Activated T-helper 2 cell treated with anti-CD3 and anti-CD28 coated beads, Interferon-gamma antibody, Interleukin-2, Interleukin-4, amounts not matched to agents 10 μg/mL and 5 μg/mL and 100 μg/mL, durations not matched to agents 14 hours and 24 hours and 36 hours (primary cell): ENCODE data around the gene RARG. TPM values are rescaled to one million over a fixed set of nuclear protein-coding genes. Genes with fewer than 3 reads are reported as not detected.
"Not testable (repeated sequence)": the region's sequence is repeated elsewhere in the genome, so short reads cannot be mapped to it uniquely, and the experiment has no call there.

ENCODE experiments used
- DNase-seq: peaks from one replicate; pipeline ENCODE4 v3.0.0; 2021; ENCODE audit warnings: low spot score
- H3K27ac Mint-ChIP-seq: one replicate; pipeline ENCODE4 v1.8.0; 2021; ENCODE audit warnings: mixed read lengths
- H3K27me3 Mint-ChIP-seq: one replicate; pipeline ENCODE4 v1.8.0; 2021; ENCODE audit warnings: low read depth, mixed read lengths
- H3K36me3 Mint-ChIP-seq: one replicate; pipeline ENCODE4 v1.8.0; 2021; ENCODE audit warnings: low read depth, mixed read lengths
- H3K4me1 Mint-ChIP-seq: one replicate; pipeline ENCODE4 v1.8.0; 2021; ENCODE audit warnings: low read depth, mixed read lengths
- H3K4me3 Mint-ChIP-seq: one replicate; pipeline ENCODE4 v1.8.0; 2021; ENCODE audit warnings: low read depth, mild to moderate bottlenecking, moderate library complexity, mixed read lengths
- H3K9me3 Mint-ChIP-seq: one replicate; pipeline ENCODE4 v1.8.0; 2021; ENCODE audit warnings: mixed read lengths
- intact Hi-C: fragments of 100-400 bp; cut with micrococcal nuclease; formaldehyde crosslinking; loops from one replicate; pipeline ENCODE4 v1.15.1; 2023
- total RNA-seq: library from RNA; stranded (reverse); gene quantifications from 2 replicates; pipeline ENCODE4 v1.2.3, GENCODE V29; 2022

The RARG gene
- total RNA-seq, 1 donor from 2014 or later: 38.5 TPM

DNA sequence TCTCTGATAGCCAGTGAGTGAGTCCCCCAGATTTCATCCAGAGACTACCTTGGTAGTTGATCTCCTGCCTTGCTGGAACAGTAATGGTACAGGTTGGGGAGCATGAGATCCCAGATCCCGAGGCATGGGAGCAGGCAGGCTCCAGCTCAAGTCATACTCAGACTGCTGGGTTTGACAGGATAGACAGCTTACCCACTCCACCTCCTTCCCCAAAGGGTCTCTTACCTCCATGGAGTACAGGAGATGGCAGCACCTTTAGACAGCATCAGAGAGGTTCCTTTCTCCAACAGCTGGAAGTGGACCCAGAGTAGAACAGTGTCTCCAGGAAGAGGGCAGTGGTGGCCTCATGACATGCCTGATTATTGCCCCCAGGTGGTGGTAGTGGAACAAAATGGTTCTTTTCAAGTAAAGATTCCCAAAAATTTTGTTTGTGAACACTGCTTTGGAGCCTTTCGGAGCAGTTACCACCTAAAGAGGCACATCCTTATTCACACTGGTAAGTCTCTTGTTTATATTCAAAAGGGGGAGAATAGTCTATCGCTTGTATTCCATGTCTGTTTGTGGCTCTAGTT, 46.3 kb downstream of the RARG start:
- intact Hi-C loops: no loop called here
- H3K9me3 Mint-ChIP-seq: no peaks in the 10 kb centered on the region
- peaks cover 31% of the 10 kb centered on the region for H3K4me1 Mint-ChIP-seq
- no peak overlapping the region for H3K4me3 Mint-ChIP-seq
- no peak overlapping the region for H3K27ac Mint-ChIP-seq
- no peak for DNase-seq
- H3K36me3 Mint-ChIP-seq: peaks cover 88% of the 10 kb centered on the region
- no peaks in the 10 kb centered on the region for H3K27me3 Mint-ChIP-seq

DNA sequence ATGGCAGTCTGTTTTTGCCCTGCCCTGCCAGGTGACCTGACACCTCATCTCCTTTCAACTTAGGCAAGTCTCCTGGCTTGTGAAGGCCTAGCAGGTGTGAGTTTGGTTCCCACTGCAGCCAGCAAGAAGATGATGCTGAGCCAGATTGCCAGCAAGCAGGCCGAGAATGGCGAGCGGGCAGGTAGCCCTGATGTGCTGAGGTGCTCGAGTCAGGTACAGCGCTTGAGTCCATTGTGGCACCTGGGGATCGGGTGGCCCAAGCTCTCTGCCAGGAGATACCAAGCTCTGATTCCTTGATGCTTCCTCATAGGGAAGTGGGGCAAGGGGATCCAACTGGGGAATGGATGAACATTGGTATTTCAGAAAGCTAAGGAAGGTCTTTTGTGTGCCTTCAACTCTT, 47.2 kb downstream of the RARG start:
- intact Hi-C loops: loop anchor here (5.0 kb wide), 1 partner anchor 178 kb away; the partner anchor contains the start of gene EIF4B
- Mint-ChIP-seq H3K4me3 (no peak overlapping the region), H3K27ac (no peak overlapping the region), H3K4me1 (peaks cover 28% of the 10 kb centered on the region), H3K9me3 (no peaks in the 10 kb centered on the region), H3K36me3 (peaks cover 83% of the 10 kb centered on the region), H3K27me3 (no peaks in the 10 kb centered on the region)
- DNase-seq: no peak

DNA sequence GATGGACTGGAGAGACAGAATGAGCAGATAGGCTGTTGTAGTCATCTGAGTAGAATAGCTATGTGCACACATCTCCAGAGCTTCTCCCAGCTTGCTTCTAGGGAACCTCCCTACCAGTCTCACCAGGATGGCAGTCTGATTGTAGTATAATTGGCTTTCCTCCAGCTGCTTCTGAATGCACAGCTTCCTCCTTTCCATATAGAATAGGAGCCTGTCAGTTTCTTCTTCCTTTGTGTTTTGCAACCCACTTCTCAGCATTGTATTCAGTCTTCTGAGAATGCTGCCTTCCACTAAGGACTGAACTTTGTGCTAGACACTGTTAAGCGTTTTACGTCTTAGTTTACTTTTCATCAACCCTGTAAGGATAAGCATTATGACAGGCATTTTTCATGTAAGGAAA, 49.1 kb downstream of the RARG start:
- DNase-seq: no peak
- Mint-ChIP-seq H3K27me3 (no peaks in the 10 kb centered on the region), H3K4me1 (peaks cover 36% of the 10 kb centered on the region), H3K4me3 (peak overlapping the region; percentile 91), H3K36me3 (peaks cover 66% of the 10 kb centered on the region), H3K9me3 (no peaks in the 10 kb centered on the region), H3K27ac (no peak overlapping the region)
- intact Hi-C loops: loop anchor here (5.0 kb wide), 1 partner anchor 176 kb away; the partner anchor contains the start of gene EIF4B

DNA sequence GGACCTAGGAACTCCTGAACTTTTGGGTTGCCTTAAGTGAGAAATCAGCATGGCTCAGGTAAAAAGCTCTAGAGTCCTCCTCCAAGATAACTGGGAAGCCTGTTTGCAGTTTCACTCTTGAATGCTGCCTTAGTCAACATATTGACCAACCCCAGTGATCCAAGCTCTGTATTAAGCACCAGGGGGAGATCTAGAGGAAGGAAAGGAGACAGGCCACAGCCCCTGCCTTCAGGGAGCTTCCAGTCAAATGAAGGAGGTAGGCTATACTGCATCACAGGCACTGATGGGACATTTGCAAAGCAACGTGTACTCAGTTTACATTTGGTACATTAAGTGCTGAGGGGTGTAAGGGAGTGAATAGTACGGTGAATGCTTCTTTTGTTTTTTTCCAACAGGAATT, 50.1 kb downstream of the RARG start:
- no peaks in the 10 kb centered on the region for H3K9me3 Mint-ChIP-seq
- peaks cover 56% of the 10 kb centered on the region for H3K36me3 Mint-ChIP-seq
- intact Hi-C loops: loop anchor here (2.0 to 5.0 kb wide), 2 partner anchors 19 to 175 kb away; partner anchors contain the start of gene EIF4B
- H3K4me3 Mint-ChIP-seq: peak overlapping the region; percentile 91
- H3K4me1 Mint-ChIP-seq: peaks cover 36% of the 10 kb centered on the region
- no peaks in the 10 kb centered on the region for H3K27me3 Mint-ChIP-seq
- peak overlapping the region; percentile 84 for H3K27ac Mint-ChIP-seq
- DNase-seq: no peak

DNA sequence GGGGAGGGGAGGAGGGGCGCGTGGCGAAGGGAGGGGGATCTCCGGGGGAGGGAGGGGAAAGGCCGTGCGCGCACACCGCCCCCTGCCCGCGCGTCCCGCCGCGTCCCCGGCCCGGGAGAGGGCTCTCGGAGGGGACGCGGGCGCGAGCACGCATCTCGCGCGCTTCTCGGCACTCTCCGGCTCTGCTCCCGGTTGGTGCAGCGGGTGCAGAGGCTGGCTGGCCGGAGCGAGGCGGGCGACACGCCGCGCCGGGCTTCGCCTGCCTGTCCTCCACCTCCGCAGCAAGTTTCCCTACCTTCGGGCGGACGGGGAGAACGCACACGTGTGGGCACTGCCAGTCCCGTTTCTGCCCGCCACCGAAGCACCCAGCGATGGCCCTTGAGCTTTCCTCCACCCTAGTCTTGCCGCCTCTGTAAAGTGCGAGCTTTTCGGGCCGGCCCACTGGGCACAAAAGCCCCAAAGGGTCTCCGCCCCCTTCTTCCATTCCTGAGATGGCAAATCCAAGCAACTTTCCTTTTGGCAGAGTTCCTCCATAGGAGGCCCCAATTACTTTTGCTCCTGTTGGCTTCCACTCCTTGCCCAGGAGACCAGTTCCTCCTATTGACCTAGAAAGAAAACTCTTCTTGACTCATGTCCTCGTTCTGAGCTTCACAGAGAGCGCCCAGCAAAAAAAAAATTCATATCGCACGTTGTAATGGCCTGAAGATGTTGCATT, 50.9 kb downstream of the RARG start:
- peaks cover 36% of the 10 kb centered on the region for H3K4me1 Mint-ChIP-seq

DNA sequence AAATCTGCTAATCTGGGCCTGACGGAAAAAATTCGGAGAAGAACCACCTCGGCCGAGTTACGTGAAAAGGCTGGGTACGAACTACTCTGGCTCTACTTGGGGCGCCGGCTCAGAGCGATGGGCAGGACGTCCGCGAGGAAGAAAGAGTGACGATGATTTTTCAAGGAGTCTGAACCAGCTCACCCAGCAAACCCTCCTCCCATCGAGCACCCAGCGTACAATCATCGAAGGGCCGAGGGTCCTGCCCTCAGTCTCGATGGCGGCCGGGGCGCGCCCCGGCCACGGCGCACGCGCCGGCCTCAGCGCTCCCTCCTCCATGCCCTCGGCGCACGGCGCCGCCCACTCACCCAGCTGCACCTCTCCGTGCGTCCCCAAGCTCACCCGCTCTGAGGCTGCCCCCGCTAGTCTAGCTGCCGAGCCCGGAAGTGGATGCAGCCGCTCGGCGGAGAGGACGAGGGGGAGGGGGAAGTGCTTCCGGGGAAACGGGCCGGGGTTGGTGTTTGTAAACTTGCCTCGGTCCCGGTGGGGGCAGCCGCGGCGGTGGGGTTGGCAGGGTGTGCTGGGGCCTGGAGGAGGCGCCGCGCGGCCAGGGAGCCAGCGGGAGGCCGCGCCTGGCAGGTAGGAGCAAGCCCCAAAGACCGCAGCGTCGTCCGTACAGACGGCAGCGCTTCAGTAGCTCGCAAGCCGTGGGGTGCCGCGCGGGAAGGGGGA, 51.6 kb downstream of the RARG start, which contains the start of the genes CSAD and ZNF740:
Gene CSAD (minus strand): TSS at position 706 of the 711 bp plus-strand sequence. CDS start 7,455 bp downstream, outside the sequence.
Gene ZNF740 (plus strand): TSS at position 503 of the 711 bp plus-strand sequence. CDS start 1,262 bp downstream, outside the sequence.
- no peaks in the 10 kb centered on the region for H3K27me3 Mint-ChIP-seq
- H3K27ac Mint-ChIP-seq: peak within 1 kb of the TSS; percentile 94
- H3K36me3 Mint-ChIP-seq: peaks cover 40% of the 10 kb centered on the region
- H3K9me3 Mint-ChIP-seq: no peaks in the 10 kb centered on the region
- peaks cover 40% of the 10 kb centered on the region for H3K4me1 Mint-ChIP-seq
- peak; percentile 97 for DNase-seq
- intact Hi-C loops: loop anchor here (1.0 to 5.0 kb wide), 5 partner anchors 20 to 173 kb away; partner anchors contain the start of genes EIF4B and MYG1
- peak within 1 kb of the TSS; percentile 91 for H3K4me3 Mint-ChIP-seq

More for the DNA sequence above, 50.9 kb downstream of the RARG start:
- peak overlapping the region; percentile 84 for H3K27ac Mint-ChIP-seq
- H3K27me3 Mint-ChIP-seq: no peaks in the 10 kb centered on the region
- DNase-seq: peak; percentile 71
- H3K4me3 Mint-ChIP-seq: peak overlapping the region; percentile 91
- H3K9me3 Mint-ChIP-seq: no peaks in the 10 kb centered on the region
- intact Hi-C loops: loop anchor here (1.0 to 5.0 kb wide), 5 partner anchors 20 to 174 kb away; partner anchors contain the start of genes EIF4B and MYG1
- peaks cover 47% of the 10 kb centered on the region for H3K36me3 Mint-ChIP-seq

DNA sequence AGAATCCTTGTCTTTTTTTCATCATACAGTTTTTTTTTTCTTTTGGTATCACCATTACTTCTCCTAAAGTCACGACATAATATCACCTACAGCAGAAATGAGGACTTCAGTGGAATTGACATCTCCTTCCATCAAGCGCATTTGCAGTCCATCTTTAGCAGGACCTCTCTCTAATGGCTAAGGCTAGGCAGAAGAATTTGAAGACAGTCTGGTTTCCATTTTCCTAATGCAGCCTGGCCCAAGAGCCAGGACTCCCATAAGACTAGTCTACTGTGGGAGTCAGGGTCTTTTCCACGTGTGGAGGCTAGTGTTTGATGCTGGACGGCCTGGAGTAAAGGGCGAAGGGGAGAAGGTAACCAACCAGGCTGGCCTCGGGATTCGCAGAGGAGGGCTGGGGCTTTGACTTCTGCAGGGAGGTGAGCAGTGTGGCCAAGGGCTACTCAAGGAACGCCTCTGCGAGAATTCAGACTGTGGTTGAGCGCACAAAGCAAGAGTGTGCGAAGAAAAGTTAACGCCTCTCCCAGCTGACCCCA, 52.3 kb downstream of the RARG start:
- Mint-ChIP-seq H3K27ac (peak overlapping the region; percentile 94), H3K9me3 (no peaks in the 10 kb centered on the region)

DNA sequence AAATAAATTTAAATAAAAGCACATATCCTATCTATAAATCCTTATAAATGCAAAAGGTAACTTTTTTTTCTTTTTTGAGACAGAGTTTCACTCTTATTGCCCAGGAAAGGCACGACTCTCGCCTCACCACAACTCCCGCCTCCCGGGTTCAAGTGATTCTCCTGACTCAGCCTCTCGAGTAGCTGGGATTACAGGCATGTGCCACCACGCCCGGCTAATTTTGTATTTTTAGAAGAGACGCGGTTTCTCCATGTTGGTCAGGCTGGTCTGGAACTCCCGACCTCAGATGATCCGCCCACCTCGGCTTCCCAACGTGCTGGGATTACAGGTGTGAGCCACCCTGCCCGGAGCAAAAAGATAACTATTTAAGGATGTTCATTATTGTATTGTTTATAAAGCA, 53.2 kb downstream of the RARG start:
- DNase-seq, intact Hi-C loops, H3K27me3 Mint-ChIP-seq, H3K27ac Mint-ChIP-seq, H3K9me3 Mint-ChIP-seq: not testable (repeated sequence)
- peak overlapping the region; percentile 84 for H3K4me3 Mint-ChIP-seq
- H3K36me3 Mint-ChIP-seq: peaks cover 26% of the 10 kb centered on the region
- peaks cover 39% of the 10 kb centered on the region for H3K4me1 Mint-ChIP-seq

More for the DNA sequence above, 52.3 kb downstream of the RARG start:
- H3K4me3 Mint-ChIP-seq: peak overlapping the region; percentile 84
- peaks cover 34% of the 10 kb centered on the region for H3K36me3 Mint-ChIP-seq
- no peaks in the 10 kb centered on the region for H3K27me3 Mint-ChIP-seq
- peaks cover 42% of the 10 kb centered on the region for H3K4me1 Mint-ChIP-seq
- intact Hi-C loops: loop anchor here (1.0 to 5.0 kb wide), 5 partner anchors 21 to 172 kb away; partner anchors contain the start of genes EIF4B and MYG1
- no peak for DNase-seq

DNA sequence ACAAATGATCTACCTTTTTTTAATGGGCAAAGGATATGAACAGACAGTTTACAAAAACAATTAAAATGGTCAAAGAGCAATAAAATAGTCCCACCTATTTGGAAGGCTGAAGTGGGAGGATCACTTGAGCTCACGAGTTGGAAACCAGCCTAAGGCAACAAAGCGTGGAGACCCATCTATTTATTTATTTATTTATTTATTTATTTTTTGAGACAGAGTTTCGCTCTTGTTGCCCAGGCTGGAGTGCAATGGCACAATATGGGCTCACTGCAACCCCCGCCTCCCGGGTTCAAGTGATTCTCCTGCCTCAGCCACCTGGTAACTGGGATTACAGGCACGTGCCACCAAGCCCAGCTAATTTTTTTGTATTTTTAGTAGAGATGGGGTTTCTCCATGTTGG, 54.6 kb downstream of the RARG start:
- H3K27me3 Mint-ChIP-seq, H3K4me3 Mint-ChIP-seq, H3K27ac Mint-ChIP-seq, H3K9me3 Mint-ChIP-seq, intact Hi-C loops, DNase-seq: not testable (repeated sequence)
- Mint-ChIP-seq H3K36me3 (peaks cover 13% of the 10 kb centered on the region), H3K4me1 (peaks cover 30% of the 10 kb centered on the region)

DNA sequence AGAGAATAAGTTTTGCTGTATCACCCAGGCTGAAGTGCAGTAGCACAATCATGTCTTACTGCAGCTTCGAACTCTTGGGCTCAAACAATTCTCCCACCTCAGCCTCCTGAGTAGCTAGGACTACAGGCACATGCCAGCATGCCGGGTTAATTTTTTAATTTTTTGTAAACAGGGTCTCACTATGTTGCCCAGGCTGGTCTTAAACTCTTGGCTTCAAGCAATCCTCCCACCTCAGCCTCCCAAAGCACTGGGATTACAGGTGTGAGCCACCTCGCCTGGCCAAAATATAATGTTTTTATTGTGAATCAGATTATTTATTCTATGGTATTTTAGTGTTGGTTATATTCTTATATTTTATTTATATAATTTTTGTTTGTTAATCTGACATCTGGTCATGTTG, 55.3 kb downstream of the RARG start:
- intact Hi-C loops: no loop called here
- H3K36me3 Mint-ChIP-seq: peaks cover 6% of the 10 kb centered on the region
- DNase-seq: no peak
- no peaks in the 10 kb centered on the region for H3K9me3 Mint-ChIP-seq
- no peak overlapping the region for H3K4me3 Mint-ChIP-seq
- peaks cover 23% of the 10 kb centered on the region for H3K4me1 Mint-ChIP-seq
- H3K27ac Mint-ChIP-seq: no peak overlapping the region
- H3K27me3 Mint-ChIP-seq: no peaks in the 10 kb centered on the region

DNA sequence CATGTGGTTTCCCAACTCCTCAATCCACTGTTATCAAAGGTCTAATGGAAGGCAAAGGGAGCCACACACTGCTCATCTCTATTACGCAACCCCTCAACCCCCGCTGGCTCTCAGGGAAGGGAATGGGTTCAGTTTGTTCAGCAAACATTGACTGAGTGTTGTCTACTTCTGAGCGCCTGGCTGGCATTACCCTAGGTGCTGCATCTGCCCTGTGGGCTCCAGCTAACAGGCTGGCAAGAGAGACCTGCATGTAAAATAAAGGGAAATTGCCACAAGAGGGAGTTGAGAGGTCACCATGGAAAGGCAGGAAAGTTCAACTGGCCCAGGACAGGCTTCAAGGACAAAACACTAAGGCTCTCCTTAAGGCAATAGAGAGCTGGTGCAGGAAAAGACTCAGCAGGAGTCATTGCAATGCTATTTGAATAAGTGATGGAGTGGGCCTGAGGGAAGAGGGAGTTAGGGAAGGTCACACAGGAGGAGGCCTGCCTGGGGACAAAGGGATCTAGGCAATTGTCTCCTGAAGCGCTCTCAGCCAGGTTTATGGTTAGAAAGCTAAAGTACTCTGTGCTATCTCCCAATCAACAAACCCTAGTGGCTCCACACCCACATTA, 57.0 kb downstream of the RARG start:
- no peak for DNase-seq
- Mint-ChIP-seq H3K27me3 (no peaks in the 10 kb centered on the region), H3K4me1 (peaks cover 18% of the 10 kb centered on the region), H3K27ac (no peak overlapping the region), H3K4me3 (no peak overlapping the region), H3K36me3 (no peaks in the 10 kb centered on the region), H3K9me3 (no peaks in the 10 kb centered on the region)
- intact Hi-C loops: no loop called here

DNA sequence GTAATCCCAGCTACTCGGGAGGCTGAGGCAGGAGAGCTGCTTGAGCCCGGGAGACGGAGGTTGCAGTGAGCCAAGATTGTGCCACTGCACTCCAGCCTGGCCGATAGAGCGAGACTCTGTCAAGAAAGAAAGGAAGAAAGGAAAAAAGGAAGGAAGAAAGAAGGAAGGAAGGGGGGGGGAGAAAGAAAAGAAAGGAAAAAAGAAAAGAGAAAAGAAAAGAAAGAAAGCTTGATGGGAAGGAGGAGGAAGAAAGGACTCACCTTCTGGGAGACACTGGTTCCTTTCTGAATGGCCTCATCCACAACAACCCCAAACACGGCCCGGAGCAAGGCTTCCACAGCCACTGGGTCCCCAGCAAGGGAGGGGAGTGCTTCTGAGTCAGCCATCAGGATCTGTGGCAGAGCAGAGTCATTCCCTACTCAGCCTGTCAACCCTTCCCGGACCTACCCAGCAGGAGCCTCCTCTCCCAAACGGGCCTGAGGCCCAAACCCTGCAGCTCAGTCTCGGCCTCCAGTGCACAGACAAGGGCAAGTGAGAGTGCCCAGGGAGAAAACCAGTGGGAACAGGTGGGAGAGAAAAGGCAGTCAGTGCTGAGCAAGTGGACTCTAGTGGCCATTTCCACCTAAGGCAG, 58.8 kb downstream of the RARG start:
- H3K36me3 Mint-ChIP-seq: no peaks in the 10 kb centered on the region
- DNase-seq: no peak
- H3K27me3 Mint-ChIP-seq: no peaks in the 10 kb centered on the region
- H3K4me3 Mint-ChIP-seq: no peak overlapping the region
- no peak overlapping the region for H3K27ac Mint-ChIP-seq
- intact Hi-C loops: no loop called here
- H3K4me1 Mint-ChIP-seq: peaks cover 10% of the 10 kb centered on the region
- H3K9me3 Mint-ChIP-seq: no peaks in the 10 kb centered on the region
